Parathyroid adenoma (tissue), 2 donors: ENCODE data around the gene PHTF2.

ENCODE experiments used
- H2AFZ ChIP-seq: fragments of 300-600 bp; sonication (generic); one replicate; pipeline ENCODE4 v1.7.0; 2017; ENCODE audit warnings: antibody characterized with exemption, mild to moderate bottlenecking
- H3K27ac ChIP-seq: fragments of 300-600 bp; sonication (generic); one replicate; pipeline ENCODE4 v1.7.0; 2017
- H3K27me3 ChIP-seq: fragments of 300-600 bp; sonication (generic); one replicate; pipeline ENCODE4 v1.7.0; 2017; ENCODE audit warnings: low read length; ENCODE audit not compliant: control insufficient read depth, insufficient read depth
- H3K36me3 ChIP-seq: fragments of 300-600 bp; sonication (generic); one replicate; pipeline ENCODE4 v1.7.0; 2017; ENCODE audit warnings: low read length; ENCODE audit not compliant: control insufficient read depth, insufficient read depth
- H3K4me1 ChIP-seq: fragments of 300-600 bp; sonication (generic); one replicate; pipeline ENCODE4 v1.7.0; 2017; ENCODE audit warnings: control low read depth
- H3K4me2 ChIP-seq: fragments of 300-600 bp; sonication (generic); one replicate; pipeline ENCODE4 v1.7.0; 2017; ENCODE audit warnings: low read length
- H3K4me3 ChIP-seq: fragments of 300-600 bp; sonication (generic); one replicate; pipeline ENCODE4 v1.7.0; 2017; ENCODE audit warnings: low read depth, low read length
- H3K79me2 ChIP-seq: fragments of 300-600 bp; sonication (generic); one replicate; pipeline ENCODE4 v1.7.0; 2017; ENCODE audit warnings: control low read depth
- H3K9ac ChIP-seq: fragments of 300-600 bp; sonication (generic); one replicate; pipeline ENCODE4 v1.7.0; 2017; ENCODE audit warnings: mild to moderate bottlenecking
- H3K9me3 ChIP-seq: fragments of 300-600 bp; sonication (generic); one replicate; pipeline ENCODE4 v1.7.0; 2017; ENCODE audit warnings: low read length; ENCODE audit not compliant: control insufficient read depth
- TF ChIP-seq, protein P1 (sequence below): fragments of 300-600 bp; sonication (generic); IDR thresholded peaks from one replicate; pipeline ENCODE4 v1.7.0; 2017; ENCODE audit warnings: antibody characterized with exemption, mild to moderate bottlenecking
- donor health status: primary hyperparathyroidism.

PHTF2 gene

DNA sequence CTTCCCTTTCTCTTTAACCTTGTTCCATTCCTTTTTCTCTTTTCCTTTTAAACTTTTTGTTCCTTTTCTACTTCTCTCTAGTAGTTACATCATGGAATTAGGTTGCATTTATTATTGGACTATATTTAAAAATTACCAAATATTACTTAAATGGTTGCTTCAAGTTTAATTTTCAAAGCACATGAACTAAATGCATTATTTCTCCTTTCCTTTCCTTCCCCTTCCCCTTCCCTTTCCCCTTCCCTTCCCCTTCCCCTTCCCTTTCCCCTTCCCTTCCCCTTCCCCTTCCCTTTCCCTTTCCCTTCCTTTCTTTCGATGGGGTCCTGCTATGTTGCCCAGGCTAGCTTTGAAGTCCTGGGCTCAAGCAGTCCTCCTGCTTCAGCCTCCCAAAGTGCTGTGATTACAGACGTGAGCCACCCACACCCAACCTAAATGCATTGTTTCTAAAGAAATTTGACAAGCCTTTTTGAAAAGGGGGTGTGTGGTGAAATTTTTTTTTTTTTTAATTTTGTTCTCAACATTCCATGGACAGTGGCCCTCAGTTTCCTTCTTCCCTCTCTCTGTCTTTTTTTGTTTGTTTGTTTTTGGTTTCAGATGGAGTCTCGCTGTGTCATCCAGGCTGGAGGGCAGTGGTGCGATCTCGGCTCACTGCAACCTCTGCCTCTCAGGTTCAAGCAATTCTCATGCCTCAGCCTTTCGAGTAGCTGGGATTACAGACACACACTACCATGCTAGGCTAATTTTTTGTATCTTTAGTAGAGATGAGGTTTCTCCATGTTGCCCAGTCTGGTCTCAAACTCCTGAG, 31.6 kb upstream of the PHTF2 start:
- H3K27me3 ChIP-seq: no peaks in the 10 kb centered on the region
- H3K9me3 ChIP-seq: no peaks in the 10 kb centered on the region
- no peak overlapping the region for H3K9ac ChIP-seq
- H3K36me3 ChIP-seq: no peaks in the 10 kb centered on the region
- TF ChIP-seq, protein P1, sequence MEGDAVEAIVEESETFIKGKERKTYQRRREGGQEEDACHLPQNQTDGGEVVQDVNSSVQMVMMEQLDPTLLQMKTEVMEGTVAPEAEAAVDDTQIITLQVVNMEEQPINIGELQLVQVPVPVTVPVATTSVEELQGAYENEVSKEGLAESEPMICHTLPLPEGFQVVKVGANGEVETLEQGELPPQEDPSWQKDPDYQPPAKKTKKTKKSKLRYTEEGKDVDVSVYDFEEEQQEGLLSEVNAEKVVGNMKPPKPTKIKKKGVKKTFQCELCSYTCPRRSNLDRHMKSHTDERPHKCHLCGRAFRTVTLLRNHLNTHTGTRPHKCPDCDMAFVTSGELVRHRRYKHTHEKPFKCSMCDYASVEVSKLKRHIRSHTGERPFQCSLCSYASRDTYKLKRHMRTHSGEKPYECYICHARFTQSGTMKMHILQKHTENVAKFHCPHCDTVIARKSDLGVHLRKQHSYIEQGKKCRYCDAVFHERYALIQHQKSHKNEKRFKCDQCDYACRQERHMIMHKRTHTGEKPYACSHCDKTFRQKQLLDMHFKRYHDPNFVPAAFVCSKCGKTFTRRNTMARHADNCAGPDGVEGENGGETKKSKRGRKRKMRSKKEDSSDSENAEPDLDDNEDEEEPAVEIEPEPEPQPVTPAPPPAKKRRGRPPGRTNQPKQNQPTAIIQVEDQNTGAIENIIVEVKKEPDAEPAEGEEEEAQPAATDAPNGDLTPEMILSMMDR: no peak
- H3K79me2 ChIP-seq: peaks cover 6% of the 10 kb centered on the region
- H3K4me3 ChIP-seq: no peak overlapping the region
- no peak overlapping the region for H2AFZ ChIP-seq
- H3K4me2 ChIP-seq: no peak overlapping the region
- no peaks in the 10 kb centered on the region for H3K4me1 ChIP-seq
- no peak overlapping the region for H3K27ac ChIP-seq

- Histone ChIP-seq H3K27ac (no peak overlapping the region), H2AFZ (no peak overlapping the region), H3K79me2 (no peaks in the 10 kb centered on the region), H3K27me3 (no peaks in the 10 kb centered on the region), H3K4me1 (no peaks in the 10 kb centered on the region), H3K9me3 (no peaks in the 10 kb centered on the region), H3K36me3 (no peaks in the 10 kb centered on the region), H3K4me2 (no peak overlapping the region), H3K9ac (no peak overlapping the region), H3K4me3 (no peak overlapping the region)
- TF ChIP-seq, protein P1: no peak
Observed at GRCh38 chr7:77770316-77770715, 28.3 kb upstream of the PHTF2 start.

- Histone ChIP-seq H3K27ac (no peak overlapping the region), H3K36me3 (no peaks in the 10 kb centered on the region), H3K27me3 (no peaks in the 10 kb centered on the region), H3K79me2 (no peaks in the 10 kb centered on the region), H2AFZ (no peak overlapping the region), H3K4me1 (no peaks in the 10 kb centered on the region), H3K4me2 (no peak overlapping the region), H3K9ac (no peak overlapping the region), H3K4me3 (no peak overlapping the region), H3K9me3 (no peaks in the 10 kb centered on the region)
- TF ChIP-seq, protein P1: no peak
Observed at GRCh38 chr7:77771901-77772300, 26.7 kb upstream of the PHTF2 start.

DNA sequence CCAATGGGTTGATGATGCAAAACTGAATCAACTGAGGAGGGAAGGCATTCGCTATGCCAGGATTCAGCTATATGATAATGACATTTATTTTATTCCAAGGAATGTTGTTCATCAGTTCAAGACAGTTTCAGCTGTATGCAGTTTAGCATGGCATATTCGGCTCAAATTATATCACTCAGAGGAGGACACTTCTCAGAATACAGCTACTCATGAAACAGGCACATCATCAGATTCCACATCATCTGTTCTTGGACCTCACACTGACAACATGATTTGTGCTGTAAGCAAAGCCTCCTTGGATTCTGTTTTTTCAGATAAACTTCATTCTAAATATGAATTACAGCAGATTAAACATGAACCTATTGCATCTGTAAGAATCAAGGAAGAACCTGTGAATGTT, 20.0 kb upstream of the PHTF2 start:
- H3K79me2 ChIP-seq: no peaks in the 10 kb centered on the region
- no peaks in the 10 kb centered on the region for H3K4me1 ChIP-seq
- no peaks in the 10 kb centered on the region for H3K27me3 ChIP-seq
- H3K36me3 ChIP-seq: no peaks in the 10 kb centered on the region
- H3K9me3 ChIP-seq: no peaks in the 10 kb centered on the region
- TF ChIP-seq, protein P1: no peak
- H2AFZ ChIP-seq: no peak overlapping the region
- H3K4me3 ChIP-seq: no peak overlapping the region
- H3K4me2 ChIP-seq: no peak overlapping the region
- no peak overlapping the region for H3K9ac ChIP-seq
- H3K27ac ChIP-seq: no peak overlapping the region

DNA sequence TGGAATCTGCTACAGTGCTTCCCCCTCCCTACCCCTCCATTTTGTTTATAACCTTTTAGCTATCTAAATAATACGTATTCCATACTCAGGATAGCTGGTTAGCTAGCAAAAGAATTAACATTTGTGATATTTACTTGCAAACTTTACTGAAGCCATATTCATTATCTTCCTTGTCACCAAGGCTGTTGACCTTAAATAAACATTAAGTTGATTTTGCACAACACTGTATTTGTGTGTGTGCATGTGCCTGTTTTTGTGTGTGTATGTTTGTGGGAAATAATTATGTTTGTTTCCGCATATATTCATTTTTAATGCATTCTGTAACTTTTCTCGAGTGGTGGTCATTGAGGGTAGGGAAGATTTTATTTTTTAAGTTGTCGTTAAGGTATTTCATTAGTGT, 16.2 kb upstream of the PHTF2 start:
- Histone ChIP-seq H2AFZ (no peak overlapping the region), H3K4me1 (no peaks in the 10 kb centered on the region), H3K9me3 (no peaks in the 10 kb centered on the region), H3K4me3 (no peak overlapping the region), H3K27ac (no peak overlapping the region), H3K36me3 (no peaks in the 10 kb centered on the region), H3K79me2 (no peaks in the 10 kb centered on the region), H3K9ac (no peak overlapping the region), H3K4me2 (no peak overlapping the region), H3K27me3 (no peaks in the 10 kb centered on the region)
- TF ChIP-seq, protein P1: no peak
